ENCODE results near the gene PYGL. TPM values are rescaled to one million over a fixed set of nuclear protein-coding genes. Genes with fewer than 3 reads are reported as not detected.

Gene PYGL
- polyA plus RNA-seq, 1 donor (not counting 4 experiments of a cell fraction or from before 2014, with no cell fraction given): 331 TPM

GRCh38 chr14:50947446-50947845 lies 3.2 kb upstream of the PYGL start:
- FAIRE-seq: no peak
- H3K9me1 ChIP-seq (ENCODE audit: control insufficient read depth, extremely low read depth, insufficient read depth, low read length): no peaks in the 10 kb centered on the region
- H3K36me3 ChIP-seq (ENCODE audit: control insufficient read depth in 2 of 2, extremely low read depth in 1 of 2, insufficient read depth in 2 of 2, low read length in 2 of 2): peaks cover 2 to 3% of the 10 kb centered on the region in 2 experiments
- dilution Hi-C loops (cut with MboI; ENCODE audit: extremely low pct_ligation_motif_present, low sequenced_read_pairs): no loop called here
- H3K79me2 ChIP-seq (ENCODE audit: control insufficient read depth, insufficient read depth, low read length): peaks cover 18% of the 10 kb centered on the region
- TF ChIP-seq EZH2 (IDR thresholded peaks at IDR 0.05; ENCODE audit: low read length) (no peak), CTCF (optimal IDR thresholded peaks at IDR 0.05 in 1 of 3, IDR thresholded peaks at IDR 0.05 in 1 of 3, conservative IDR thresholded peaks at IDR 0.05 in 1 of 3; ENCODE audit: extremely low read depth in 1 of 3, insufficient read depth in 2 of 3, low read length in 3 of 3) (no peak)
- no peak for DNase-seq (ENCODE audit: low read depth, low spot score)
- no peak overlapping the region for H3K4me2 ChIP-seq (ENCODE audit: control insufficient read depth, extremely low read depth, insufficient read depth, low read depth, low read length)
- H3K4me1 ChIP-seq (ENCODE audit: control insufficient read depth, extremely low read depth, insufficient read depth, low read length): peaks cover 6% of the 10 kb centered on the region
- no peak overlapping the region for H3K27ac ChIP-seq (ENCODE audit: control insufficient read depth, insufficient read depth, low read length)
- H3K9ac ChIP-seq (ENCODE audit: control insufficient read depth, extremely low read depth, insufficient read depth, low read length): no peak overlapping the region
- no peaks in the 10 kb centered on the region for H4K20me1 ChIP-seq (ENCODE audit: control insufficient read depth, extremely low read depth, insufficient read depth, low read length)
- no peak overlapping the region for H3K4me3 ChIP-seq (ENCODE audit: control insufficient read depth in 2 of 3, extremely low read depth in 1 of 3, insufficient read depth in 2 of 3, low read depth in 1 of 3, low read length in 3 of 3)
- H3K9me3 ChIP-seq (ENCODE audit: control insufficient read depth, low read depth, low read length): no peaks in the 10 kb centered on the region
- peak overlapping the region; percentile 28 for H2AFZ ChIP-seq (ENCODE audit: control insufficient read depth, low read length)
- H3K27me3 ChIP-seq (ENCODE audit: control insufficient read depth, extremely low read depth, insufficient read depth, low read length): no peaks in the 10 kb centered on the region

GRCh38 chr14:50946234-50946935 lies 2.1 kb upstream of the PYGL start:
- Histone ChIP-seq H3K9ac (ENCODE audit: control insufficient read depth, extremely low read depth, insufficient read depth, low read length) (no peak overlapping the region), H3K4me3 (ENCODE audit: control insufficient read depth in 2 of 3, extremely low read depth in 1 of 3, insufficient read depth in 2 of 3, low read depth in 1 of 3, low read length in 3 of 3) (no peak overlapping the region), H3K36me3 (ENCODE audit: control insufficient read depth in 2 of 2, extremely low read depth in 1 of 2, insufficient read depth in 2 of 2, low read length in 2 of 2) (peaks cover 2 to 9% of the 10 kb centered on the region in 2 experiments), H3K79me2 (ENCODE audit: control insufficient read depth, insufficient read depth, low read length) (peaks cover 27% of the 10 kb centered on the region), H4K20me1 (ENCODE audit: control insufficient read depth, extremely low read depth, insufficient read depth, low read length) (no peaks in the 10 kb centered on the region), H3K4me1 (ENCODE audit: control insufficient read depth, extremely low read depth, insufficient read depth, low read length) (peaks cover 13% of the 10 kb centered on the region), H3K9me3 (ENCODE audit: control insufficient read depth, low read depth, low read length) (no peaks in the 10 kb centered on the region), H3K9me1 (ENCODE audit: control insufficient read depth, extremely low read depth, insufficient read depth, low read length) (no peaks in the 10 kb centered on the region), H3K4me2 (ENCODE audit: control insufficient read depth, extremely low read depth, insufficient read depth, low read depth, low read length) (no peak overlapping the region), H3K27me3 (ENCODE audit: control insufficient read depth, extremely low read depth, insufficient read depth, low read length) (no peaks in the 10 kb centered on the region), H2AFZ (ENCODE audit: control insufficient read depth, low read length) (no peak overlapping the region), H3K27ac (ENCODE audit: control insufficient read depth, insufficient read depth, low read length) (no peak overlapping the region)
- FAIRE-seq: no peak
- DNase-seq (ENCODE audit: low read depth, low spot score): no peak
- dilution Hi-C loops (cut with MboI; ENCODE audit: extremely low pct_ligation_motif_present, low sequenced_read_pairs): no loop called here
- no peak for TF ChIP-seq CTCF (optimal IDR thresholded peaks at IDR 0.05 in 1 of 3, IDR thresholded peaks at IDR 0.05 in 1 of 3, conservative IDR thresholded peaks at IDR 0.05 in 1 of 3; ENCODE audit: extremely low read depth in 1 of 3, insufficient read depth in 2 of 3, low read length in 3 of 3)
- no peak for TF ChIP-seq EZH2 (IDR thresholded peaks at IDR 0.05; ENCODE audit: low read length)
